Measurements from ENCODE around the gene PSRC1. TPM values are rescaled to one million over a fixed set of nuclear protein-coding genes. Genes with fewer than 3 reads are reported as not detected.
A peak's percentile ranks its signal among the peaks of the same experiment; 100 is the strongest.

Gene PSRC1
- total RNA-seq (under 1 TPM; 0.17 to 0.28 TPM), polyA plus RNA-seq (under 1 TPM; 0.18 to 0.31 TPM)

GRCh38 chr1:109282952-109283747 is at the start of gene PSRC1:
Gene PSRC1 (minus strand): TSS chr1:109283145.
- Mint-ChIP-seq H3K4me3 (peak within 1 kb of the TSS; percentile 91 to 100 (median 96)), H3K27me3 (no peaks in the 10 kb centered on the region), H3K27ac (peak within 1 kb of the TSS; percentile 82 to 93 (median 92)), H3K9me3 (no peaks in the 10 kb centered on the region), H3K36me3 (peaks cover 0 to 4% of the 10 kb centered on the region in 2 donors), H3K4me1 (peaks cover 8 to 30% (median 16%) of the 10 kb centered on the region in 4 donors)
- Histone ChIP-seq H3K4me3 (ENCODE audit: low read length in 2 of 2) (peak within 1 kb of the TSS; percentile 74 to 91), H3K9me3 (ENCODE audit: control insufficient read depth in 1 of 2, low read length in 2 of 2) (no peaks in the 10 kb centered on the region), H3K27ac (ENCODE audit: low read depth, low read length) (peak within 1 kb of the TSS; percentile 59), H3K27me3 (ENCODE audit: insufficient read depth, low read length) (no peaks in the 10 kb centered on the region), H3K36me3 (ENCODE audit: insufficient read depth, low read length) (no peaks in the 10 kb centered on the region), H3K4me1 (ENCODE audit: insufficient read depth, low read length) (peaks cover 23% of the 10 kb centered on the region)
- intact Hi-C loops (cut with micrococcal nuclease), result loop anchor here (1.0 to 2.0 kb wide), 4 partner anchors 116 to 249 kb away; partner anchors contain the start of genes CYB561D1 and PSMA5
- peak; percentile 87 to 91 (median 88) for DNase-seq
- CTCF ChIA-PET (ENCODE audit: partially characterized antibody), result interaction anchor here (0.9 to 9.5 kb wide), 7 partner anchors 19 to 250 kb away, joined by 3 to 193 read pairs (median 5); partner anchors contain the start of genes CELSR2, CYB561D1 and SORT1
- POLR2A ChIA-PET (ENCODE audit: partially characterized antibody), result interaction anchor here (0.5 to 2.4 kb wide), 16 partner anchors 33 to 1652 kb away, joined by 3 to 12 read pairs (median 4); partner anchors contain the start of genes ATXN7L2, CELSR2, ELAPOR1 and GNAI3

GRCh38 chr1:109331113-109331512 is 48.2 kb upstream of the PSRC1 start:
- Histone ChIP-seq H3K4me3 (ENCODE audit: low read length in 2 of 2) (no peak overlapping the region), H3K4me1 (ENCODE audit: insufficient read depth, low read length) (no peaks in the 10 kb centered on the region), H3K9me3 (ENCODE audit: control insufficient read depth in 1 of 2, low read length in 2 of 2) (no peaks in the 10 kb centered on the region), H3K36me3 (ENCODE audit: insufficient read depth, low read length) (no peaks in the 10 kb centered on the region), H3K27me3 (ENCODE audit: insufficient read depth, low read length) (no peaks in the 10 kb centered on the region), H3K27ac (ENCODE audit: low read depth, low read length) (no peak overlapping the region)
- H3K36me3 Mint-ChIP-seq, result peaks cover 4 to 9% of the 10 kb centered on the region in 2 donors
- no peak for DNase-seq
- H3K9me3 Mint-ChIP-seq, result peaks cover 0 to 31% (median 23%) of the 10 kb centered on the region in 8 donors
- CTCF ChIA-PET (ENCODE audit: partially characterized antibody), result interaction anchor here (0.7 kb wide), 1 partner anchor 876 kb away, joined by 4 read pairs; no protein-coding TSS in a partner anchor
- no peak overlapping the region for H3K27ac Mint-ChIP-seq
- H3K4me3 Mint-ChIP-seq, result no peak overlapping the region
- no peaks in the 10 kb centered on the region for H3K4me1 Mint-ChIP-seq
- intact Hi-C loops (cut with micrococcal nuclease), result no loop called here
- peaks cover 4 to 5% of the 10 kb centered on the region in 2 donors for H3K27me3 Mint-ChIP-seq
- POLR2A ChIA-PET (ENCODE audit: partially characterized antibody), result no interaction called here

GRCh38 chr1:109327285-109327684 is 44.3 kb upstream of the PSRC1 start:
- Mint-ChIP-seq H3K4me3 (no peak overlapping the region), H3K27ac (no peak overlapping the region), H3K9me3 (peaks cover 0 to 26% (median 21%) of the 10 kb centered on the region in 8 donors), H3K4me1 (no peaks in the 10 kb centered on the region), H3K36me3 (peaks cover 4 to 9% of the 10 kb centered on the region in 2 donors), H3K27me3 (peaks cover 4 to 8% of the 10 kb centered on the region in 2 donors)
- H3K4me3 ChIP-seq (ENCODE audit: low read length in 2 of 2), result no peak overlapping the region
- intact Hi-C loops (cut with micrococcal nuclease), result no loop called here
- ChIA-PET POLR2A (ENCODE audit: partially characterized antibody) (no interaction called here), CTCF (ENCODE audit: partially characterized antibody) (no interaction called here)
- no peaks in the 10 kb centered on the region for H3K9me3 ChIP-seq (ENCODE audit: control insufficient read depth in 1 of 2, low read length in 2 of 2)
- no peak for DNase-seq
- no peaks in the 10 kb centered on the region for H3K36me3 ChIP-seq (ENCODE audit: insufficient read depth, low read length)
- H3K27me3 ChIP-seq (ENCODE audit: insufficient read depth, low read length), result no peaks in the 10 kb centered on the region
- no peak overlapping the region for H3K27ac ChIP-seq (ENCODE audit: low read depth, low read length)
- no peaks in the 10 kb centered on the region for H3K4me1 ChIP-seq (ENCODE audit: insufficient read depth, low read length)

- peaks cover 7 to 10% of the 10 kb centered on the region in 2 donors for H3K27me3 Mint-ChIP-seq
- no peaks in the 10 kb centered on the region for H3K27me3 ChIP-seq (ENCODE audit: insufficient read depth, low read length)
- H3K9me3 ChIP-seq (ENCODE audit: control insufficient read depth in 1 of 2, low read length in 2 of 2), result no peaks in the 10 kb centered on the region
- H3K4me1 Mint-ChIP-seq, result no peaks in the 10 kb centered on the region
- ChIA-PET POLR2A (ENCODE audit: partially characterized antibody) (no interaction called here), CTCF (ENCODE audit: partially characterized antibody) (no interaction called here)
- no peak overlapping the region for H3K27ac ChIP-seq (ENCODE audit: low read depth, low read length)
- H3K36me3 Mint-ChIP-seq, result no peaks in the 10 kb centered on the region
- H3K4me3 Mint-ChIP-seq, result no peak overlapping the region
- no peaks in the 10 kb centered on the region for H3K36me3 ChIP-seq (ENCODE audit: insufficient read depth, low read length)
- H3K4me3 ChIP-seq (ENCODE audit: low read length in 2 of 2), result no peak overlapping the region
- H3K4me1 ChIP-seq (ENCODE audit: insufficient read depth, low read length), result no peaks in the 10 kb centered on the region
- H3K9me3 Mint-ChIP-seq, result no peaks in the 10 kb centered on the region
- no peak for DNase-seq
- H3K27ac Mint-ChIP-seq, result no peak overlapping the region
- intact Hi-C loops (cut with micrococcal nuclease), result no loop called here
Observed at GRCh38 chr1:109322974-109323373, 40.0 kb upstream of the PSRC1 start.

DNA sequence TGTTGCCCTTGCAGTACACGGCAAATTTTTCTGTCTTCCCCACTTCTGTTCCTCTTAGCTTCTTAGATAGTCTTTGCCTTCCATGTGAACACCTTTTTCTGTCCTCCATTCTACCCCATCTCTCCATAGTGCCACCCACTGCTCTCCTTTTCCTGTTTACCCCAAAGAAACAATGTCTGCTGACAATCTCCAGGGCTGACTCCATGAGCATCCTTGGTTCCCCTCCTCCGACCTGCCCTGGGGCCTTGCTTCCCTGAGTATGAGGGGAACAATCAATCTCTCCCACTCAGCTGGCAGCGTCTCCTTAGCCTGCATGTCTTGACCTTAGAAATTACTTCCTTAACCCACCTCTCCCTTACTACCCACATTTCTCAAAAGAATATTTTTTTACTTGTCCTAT is 36.2 kb upstream of the PSRC1 start:
- ChIA-PET POLR2A (ENCODE audit: partially characterized antibody) (no interaction called here), CTCF (ENCODE audit: partially characterized antibody) (no interaction called here)
- DNase-seq, result no peak
- Mint-ChIP-seq H3K36me3 (no peaks in the 10 kb centered on the region), H3K27me3 (peaks cover 5 to 6% of the 10 kb centered on the region in 2 donors), H3K4me3 (no peak overlapping the region), H3K4me1 (no peaks in the 10 kb centered on the region), H3K27ac (no peak overlapping the region), H3K9me3 (no peaks in the 10 kb centered on the region)
- intact Hi-C loops (cut with micrococcal nuclease), result no loop called here
- H3K9me3 ChIP-seq (ENCODE audit: control insufficient read depth in 1 of 2, low read length in 2 of 2), result no peaks in the 10 kb centered on the region
- H3K4me1 ChIP-seq (ENCODE audit: insufficient read depth, low read length), result no peaks in the 10 kb centered on the region
- no peaks in the 10 kb centered on the region for H3K27me3 ChIP-seq (ENCODE audit: insufficient read depth, low read length)
- no peak overlapping the region for H3K27ac ChIP-seq (ENCODE audit: low read depth, low read length)
- H3K36me3 ChIP-seq (ENCODE audit: insufficient read depth, low read length), result no peaks in the 10 kb centered on the region
- no peak overlapping the region for H3K4me3 ChIP-seq (ENCODE audit: low read length in 2 of 2)

DNA sequence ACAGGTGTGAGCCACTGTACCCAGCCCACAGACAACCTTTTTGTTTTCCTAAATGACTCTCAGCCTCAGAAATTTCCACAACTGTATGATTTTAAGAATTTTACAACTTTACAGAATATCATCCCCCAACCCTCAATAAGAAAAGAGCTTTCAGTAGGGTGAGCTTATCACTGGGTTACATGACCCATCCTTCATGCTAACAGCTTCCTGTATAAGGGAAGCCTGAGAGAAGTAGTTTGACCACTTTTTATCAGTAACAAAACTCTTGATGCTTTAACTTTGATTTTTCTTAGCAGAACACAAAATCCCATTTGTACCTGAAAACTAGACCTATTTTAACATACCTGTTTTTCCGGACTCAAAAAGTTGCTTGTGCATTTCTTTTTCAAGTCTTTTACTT is 33.6 kb upstream of the PSRC1 start:
- Mint-ChIP-seq H3K27me3 (peaks cover 3 to 9% of the 10 kb centered on the region in 2 donors), H3K9me3 (no peaks in the 10 kb centered on the region), H3K4me3 (no peak overlapping the region), H3K27ac (no peak overlapping the region), H3K4me1 (no peaks in the 10 kb centered on the region), H3K36me3 (no peaks in the 10 kb centered on the region)
- ChIA-PET CTCF (ENCODE audit: partially characterized antibody) (no interaction called here), POLR2A (ENCODE audit: partially characterized antibody) (no interaction called here)
- intact Hi-C loops (cut with micrococcal nuclease), result no loop called here
- no peaks in the 10 kb centered on the region for H3K27me3 ChIP-seq (ENCODE audit: insufficient read depth, low read length)
- DNase-seq, result no peak
- no peaks in the 10 kb centered on the region for H3K4me1 ChIP-seq (ENCODE audit: insufficient read depth, low read length)
- H3K4me3 ChIP-seq (ENCODE audit: low read length in 2 of 2), result no peak overlapping the region
- H3K9me3 ChIP-seq (ENCODE audit: control insufficient read depth in 1 of 2, low read length in 2 of 2), result no peaks in the 10 kb centered on the region
- no peaks in the 10 kb centered on the region for H3K36me3 ChIP-seq (ENCODE audit: insufficient read depth, low read length)
- H3K27ac ChIP-seq (ENCODE audit: low read depth, low read length), result no peak overlapping the region

GRCh38 chr1:109315288-109315687 is 32.3 kb upstream of the PSRC1 start:
- Histone ChIP-seq H3K36me3 (ENCODE audit: insufficient read depth, low read length) (no peaks in the 10 kb centered on the region), H3K9me3 (ENCODE audit: control insufficient read depth in 1 of 2, low read length in 2 of 2) (no peaks in the 10 kb centered on the region), H3K4me1 (ENCODE audit: insufficient read depth, low read length) (no peaks in the 10 kb centered on the region), H3K27ac (ENCODE audit: low read depth, low read length) (no peak overlapping the region), H3K4me3 (ENCODE audit: low read length in 2 of 2) (no peak overlapping the region), H3K27me3 (ENCODE audit: insufficient read depth, low read length) (no peaks in the 10 kb centered on the region)
- Mint-ChIP-seq H3K36me3 (no peaks in the 10 kb centered on the region), H3K27ac (no peak overlapping the region), H3K9me3 (no peaks in the 10 kb centered on the region), H3K27me3 (peaks cover 3 to 6% of the 10 kb centered on the region in 2 donors), H3K4me1 (no peaks in the 10 kb centered on the region), H3K4me3 (no peak overlapping the region)
- ChIA-PET POLR2A (ENCODE audit: partially characterized antibody) (no interaction called here), CTCF (ENCODE audit: partially characterized antibody) (interaction anchor here (0.6 kb wide), 1 partner anchor 490 kb away, joined by 5 read pairs; no protein-coding TSS in a partner anchor)
- DNase-seq, result no peak
- intact Hi-C loops (cut with micrococcal nuclease), result no loop called here
